ENCODE measurements around the gene TNNI3K. TPM values are rescaled to one million over a fixed set of nuclear protein-coding genes. Genes with fewer than 3 reads are reported as not detected.
A peak's percentile ranks its signal among the peaks of the same experiment; 100 is the strongest.

The TNNI3K gene
- total RNA-seq, 6 donors from 2014 or later, result 0.72 to 2.8 (median 2.1) TPM; not detected in 1

DNA sequence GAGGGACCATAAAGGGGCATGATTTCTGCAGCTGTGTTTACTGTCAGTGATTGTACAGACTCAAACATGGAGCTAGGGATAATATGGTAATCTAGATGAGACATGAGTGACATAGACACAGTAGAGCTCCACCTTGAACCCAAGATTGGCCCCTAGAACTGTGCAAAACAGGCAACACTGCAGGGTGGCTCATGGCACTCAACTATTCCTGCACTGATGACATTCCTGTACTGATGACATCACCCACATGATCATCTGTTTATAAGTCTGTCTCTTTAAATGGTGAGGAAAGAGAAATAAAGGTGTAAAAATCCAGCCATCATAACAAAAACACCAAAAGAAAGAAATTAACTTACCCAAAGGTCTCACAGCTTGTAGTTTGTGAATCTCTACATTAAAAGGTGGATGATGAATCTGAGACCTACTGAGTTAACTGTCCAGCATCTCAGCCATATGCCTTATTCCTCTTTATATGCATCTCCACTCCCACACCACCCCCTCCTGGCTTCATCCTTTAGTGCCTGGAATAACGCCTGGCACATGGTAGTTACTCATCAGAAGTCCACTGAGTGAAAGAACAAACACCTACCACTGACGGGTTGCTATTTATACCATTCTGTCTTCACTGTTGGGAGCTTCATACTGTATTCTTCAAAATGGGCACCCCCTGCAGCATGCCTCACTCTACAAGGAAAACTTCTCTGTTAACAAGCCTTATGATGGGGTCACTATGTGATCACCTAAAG lies 277.2 kb downstream of the TNNI3K start, which contains the start of gene LRRC53:
TSS of gene LRRC53 (minus strand) at position 442 of the 746 bp plus-strand sequence. CDS start 29,262 bp downstream, outside the sequence.
- no peak within 1 kb of the TSS for H3K27ac ChIP-seq
- no peaks in the 10 kb centered on the region for H3K9me3 ChIP-seq
- WGBS, 2 donors, result 51 to 72% methylated on average over 2 of the region's 2 CpGs
- TF ChIP-seq EP300 (IDR thresholded peaks at IDR 0.05) (no peak), POLR2A (IDR thresholded peaks at IDR 0.05) (no peak), POLR2AphosphoS5 (IDR thresholded peaks at IDR 0.05) (no peak)
- TF ChIP-seq, protein P1, sequence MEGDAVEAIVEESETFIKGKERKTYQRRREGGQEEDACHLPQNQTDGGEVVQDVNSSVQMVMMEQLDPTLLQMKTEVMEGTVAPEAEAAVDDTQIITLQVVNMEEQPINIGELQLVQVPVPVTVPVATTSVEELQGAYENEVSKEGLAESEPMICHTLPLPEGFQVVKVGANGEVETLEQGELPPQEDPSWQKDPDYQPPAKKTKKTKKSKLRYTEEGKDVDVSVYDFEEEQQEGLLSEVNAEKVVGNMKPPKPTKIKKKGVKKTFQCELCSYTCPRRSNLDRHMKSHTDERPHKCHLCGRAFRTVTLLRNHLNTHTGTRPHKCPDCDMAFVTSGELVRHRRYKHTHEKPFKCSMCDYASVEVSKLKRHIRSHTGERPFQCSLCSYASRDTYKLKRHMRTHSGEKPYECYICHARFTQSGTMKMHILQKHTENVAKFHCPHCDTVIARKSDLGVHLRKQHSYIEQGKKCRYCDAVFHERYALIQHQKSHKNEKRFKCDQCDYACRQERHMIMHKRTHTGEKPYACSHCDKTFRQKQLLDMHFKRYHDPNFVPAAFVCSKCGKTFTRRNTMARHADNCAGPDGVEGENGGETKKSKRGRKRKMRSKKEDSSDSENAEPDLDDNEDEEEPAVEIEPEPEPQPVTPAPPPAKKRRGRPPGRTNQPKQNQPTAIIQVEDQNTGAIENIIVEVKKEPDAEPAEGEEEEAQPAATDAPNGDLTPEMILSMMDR (IDR thresholded peaks at IDR 0.05), result no peak
- DNase-seq (no peak), ATAC-seq (ENCODE audit: low FRiP score in 2 of 2) (peak in 1 of 2 donors; percentile 43)
- no peak within 1 kb of the TSS for H3K4me3 ChIP-seq
- H3K36me3 ChIP-seq, result no peaks in the 10 kb centered on the region
- no peaks in the 10 kb centered on the region for H3K27me3 ChIP-seq
- H3K4me1 ChIP-seq, result no peaks in the 10 kb centered on the region

DNA sequence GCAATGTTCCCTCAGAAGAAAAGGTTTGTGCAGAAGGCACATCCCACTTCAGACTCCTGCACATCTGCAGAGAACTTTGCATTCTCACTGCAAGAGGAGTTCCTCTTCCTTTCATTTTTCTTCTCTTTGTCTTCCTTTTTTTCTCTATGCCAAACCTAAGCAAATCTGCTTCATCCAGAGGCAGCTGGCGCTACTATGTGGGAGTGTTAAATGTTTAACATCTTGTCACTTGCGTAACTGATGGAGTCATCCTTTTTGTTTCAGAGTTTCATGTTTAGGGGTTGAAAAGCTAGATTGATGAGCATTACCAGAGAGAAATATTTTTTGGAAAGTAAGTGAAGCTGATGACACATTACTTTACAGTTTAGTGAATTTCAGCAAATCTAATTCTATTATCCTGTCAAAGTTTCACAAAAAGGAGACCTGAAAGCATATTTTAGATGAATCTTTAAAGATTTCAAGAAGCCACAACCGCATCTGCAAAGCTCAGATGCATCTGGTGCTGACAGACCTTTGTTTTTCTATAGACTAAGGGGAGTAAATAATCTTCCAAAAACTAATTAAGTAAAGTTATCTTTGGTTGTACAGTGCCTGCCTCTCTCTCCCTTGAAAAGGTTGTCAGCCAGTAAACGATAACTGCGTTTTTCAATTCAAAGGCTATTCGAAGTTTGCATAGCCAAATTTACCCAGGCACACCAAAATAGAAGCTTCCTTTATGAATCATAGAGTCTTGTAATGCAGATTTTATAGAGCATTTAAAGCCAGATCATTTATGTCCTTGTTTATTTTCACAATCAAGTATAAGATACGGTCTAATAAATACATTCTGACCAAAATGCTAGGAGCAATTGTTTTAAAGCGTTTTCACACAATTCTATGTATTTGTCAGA lies 278.5 kb downstream of the TNNI3K start:
- no peaks in the 10 kb centered on the region for H3K36me3 ChIP-seq
- H3K4me1 ChIP-seq, result no peaks in the 10 kb centered on the region
- DNase-seq (no peak), ATAC-seq (ENCODE audit: low FRiP score in 2 of 2) (no peak)
- no peak overlapping the region for H3K27ac ChIP-seq
- H3K4me3 ChIP-seq, result no peak overlapping the region
- WGBS, 2 donors, result 62 to 69% methylated on average over 8 of the region's 8 CpGs
- H3K9me3 ChIP-seq, result no peaks in the 10 kb centered on the region
- H3K27me3 ChIP-seq, result no peaks in the 10 kb centered on the region
- TF ChIP-seq POLR2A (IDR thresholded peaks at IDR 0.05) (no peak), EP300 (IDR thresholded peaks at IDR 0.05) (no peak), POLR2AphosphoS5 (IDR thresholded peaks at IDR 0.05) (no peak)
- TF ChIP-seq, protein P1 (IDR thresholded peaks at IDR 0.05), result no peak

DNA sequence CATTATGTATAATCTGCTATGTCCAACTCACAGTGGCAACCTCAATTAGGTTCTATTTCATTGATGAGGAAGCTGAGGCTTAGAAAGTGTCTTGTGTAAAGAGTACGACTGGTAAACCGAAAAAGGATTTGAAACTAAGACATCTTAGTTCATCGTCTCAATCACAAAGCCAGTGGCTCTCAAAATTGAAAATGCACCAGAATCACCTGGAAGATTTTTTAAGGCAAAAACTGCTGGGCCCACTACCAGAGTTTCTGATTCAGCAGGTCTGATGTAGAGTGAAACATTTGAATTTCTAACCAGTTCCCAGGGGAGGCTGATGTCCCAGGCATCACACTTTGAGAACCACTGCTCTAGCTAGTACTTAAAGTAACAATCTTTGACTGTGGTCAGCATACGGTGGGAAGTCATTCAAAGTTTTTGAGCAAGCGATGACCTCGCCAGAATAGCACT lies 282.4 kb downstream of the TNNI3K start:
- H3K4me3 ChIP-seq, result no peak overlapping the region
- H3K27me3 ChIP-seq, result no peaks in the 10 kb centered on the region
- no peak overlapping the region for H3K27ac ChIP-seq
- H3K36me3 ChIP-seq, result no peaks in the 10 kb centered on the region
- TF ChIP-seq POLR2A (IDR thresholded peaks at IDR 0.05) (no peak), POLR2AphosphoS5 (IDR thresholded peaks at IDR 0.05) (no peak), EP300 (IDR thresholded peaks at IDR 0.05) (no peak)
- TF ChIP-seq, protein P1 (IDR thresholded peaks at IDR 0.05), result no peak
- H3K9me3 ChIP-seq, result no peaks in the 10 kb centered on the region
- H3K4me1 ChIP-seq, result no peaks in the 10 kb centered on the region
- ATAC-seq (ENCODE audit: low FRiP score in 2 of 2), result no peak
- no peak for DNase-seq
- 77 to 87% methylated on average over 6 of the region's 6 CpGs for WGBS, 2 donors

DNA sequence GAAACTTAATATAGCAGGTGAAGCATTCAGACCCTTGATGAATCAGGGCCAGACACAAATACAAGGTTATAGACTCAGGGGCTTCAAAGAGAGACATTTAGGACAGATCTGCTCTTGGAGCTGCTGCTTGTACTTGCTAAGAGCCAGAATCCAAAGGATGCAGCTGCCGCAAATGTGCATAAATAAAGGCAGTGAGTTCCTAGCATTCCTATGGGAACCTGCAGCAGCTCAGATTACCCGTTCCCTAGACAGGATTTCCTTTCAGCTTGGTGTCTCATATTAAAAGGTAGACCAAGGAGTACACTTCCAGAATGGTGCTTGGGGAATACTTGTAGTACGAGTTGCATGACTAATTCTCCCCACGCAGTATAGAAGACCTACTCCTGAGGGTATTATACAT lies 287.0 kb downstream of the TNNI3K start:
- H3K27ac ChIP-seq, result no peak overlapping the region
- no peaks in the 10 kb centered on the region for H3K4me1 ChIP-seq
- H3K36me3 ChIP-seq, result no peaks in the 10 kb centered on the region
- WGBS, 2 donors, result 17 to 31% methylated on average over 4 of the region's 4 CpGs
- H3K27me3 ChIP-seq, result no peaks in the 10 kb centered on the region
- no peak for DNase-seq
- ATAC-seq (ENCODE audit: low FRiP score in 2 of 2), result no peak
- no peaks in the 10 kb centered on the region for H3K9me3 ChIP-seq
- no peak for TF ChIP-seq POLR2AphosphoS5 (IDR thresholded peaks at IDR 0.05)
- no peak for TF ChIP-seq EP300 (IDR thresholded peaks at IDR 0.05)
- no peak for TF ChIP-seq POLR2A (IDR thresholded peaks at IDR 0.05)
- TF ChIP-seq, protein P1 (IDR thresholded peaks at IDR 0.05), result no peak
- H3K4me3 ChIP-seq, result no peak overlapping the region
